NCI-H345 (cell line): ENCODE results near the gene DFFA.
"Not testable (repeated sequence)": the region's sequence is repeated elsewhere in the genome, so short reads cannot be mapped to it uniquely, and the experiment has no call there.

Experiments used
- DNase-seq: peaks from one replicate; lab custom pipeline; 2025; lab: John Stamatoyannopoulos, UW

The DFFA gene

DNA sequence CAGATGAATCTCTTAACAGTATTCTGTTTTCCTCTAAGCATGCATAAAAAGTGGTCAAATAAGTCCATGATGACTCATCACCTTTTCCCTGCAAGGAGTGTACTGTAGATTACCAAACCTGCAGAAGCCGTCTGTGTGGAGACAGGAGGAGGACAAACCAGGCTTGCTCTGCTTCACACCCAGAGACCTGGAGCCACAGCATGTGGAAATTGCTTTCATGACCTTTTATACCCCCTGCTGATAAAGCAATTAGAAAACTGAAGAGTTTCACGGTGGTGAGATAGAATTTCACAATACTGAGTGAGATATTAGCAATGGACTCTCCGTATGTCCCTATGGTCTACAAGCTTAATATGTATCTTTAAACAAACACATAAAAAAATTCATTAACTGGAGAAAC lies 13.1 kb downstream of the DFFA start:
- DNase-seq: no peak

DNA sequence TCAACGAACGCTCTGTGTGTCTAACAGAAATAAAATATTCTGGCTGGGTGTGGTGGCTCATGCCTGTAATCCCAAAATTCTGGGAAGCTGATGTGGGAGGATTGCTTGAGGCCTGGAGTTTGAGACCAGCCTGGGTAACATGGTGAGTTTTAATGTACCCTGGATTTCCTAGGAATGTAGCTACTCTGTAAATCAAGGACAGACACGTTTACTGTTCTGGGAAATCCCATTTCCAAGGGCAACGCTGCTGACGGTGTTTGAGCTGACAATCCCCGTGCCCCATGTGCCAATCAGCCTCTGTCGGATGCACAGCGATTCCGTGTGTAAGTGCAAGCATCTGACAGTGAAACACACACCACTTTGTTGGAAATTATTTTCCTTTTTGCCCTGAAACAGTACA lies 14.5 kb downstream of the DFFA start:
- no peak for DNase-seq

GRCh38 chr1:10457462-10457861 lies 14.9 kb downstream of the DFFA start:
- not testable (repeated sequence) for DNase-seq

GRCh38 chr1:10456661-10457060 lies 15.7 kb downstream of the DFFA start:
- DNase-seq: no peak

DNA sequence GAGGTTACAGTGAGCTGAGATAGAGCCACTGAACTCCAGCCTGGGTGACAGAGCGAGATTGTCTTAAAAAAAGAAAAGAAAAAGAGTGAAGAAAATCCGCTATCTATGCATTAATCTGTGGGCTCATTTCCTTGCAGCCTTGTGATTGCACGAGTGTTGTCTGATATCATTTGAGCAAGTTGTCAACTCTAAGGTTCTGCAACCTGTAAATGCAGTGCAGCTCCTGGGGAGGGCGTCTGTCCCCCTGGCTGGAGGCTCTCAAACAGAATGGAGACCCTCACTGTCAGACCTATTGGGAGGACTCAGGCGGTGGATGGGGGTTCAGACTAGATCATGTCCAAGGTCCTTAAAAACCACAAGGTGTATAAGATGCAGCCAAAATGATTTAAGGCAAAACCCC lies 16.3 kb downstream of the DFFA start:
- DNase-seq: no peak

GRCh38 chr1:10451287-10451686 lies 21.0 kb downstream of the DFFA start:
- no peak for DNase-seq

GRCh38 chr1:10450836-10451235 lies 21.5 kb downstream of the DFFA start:
- no peak for DNase-seq

DNA sequence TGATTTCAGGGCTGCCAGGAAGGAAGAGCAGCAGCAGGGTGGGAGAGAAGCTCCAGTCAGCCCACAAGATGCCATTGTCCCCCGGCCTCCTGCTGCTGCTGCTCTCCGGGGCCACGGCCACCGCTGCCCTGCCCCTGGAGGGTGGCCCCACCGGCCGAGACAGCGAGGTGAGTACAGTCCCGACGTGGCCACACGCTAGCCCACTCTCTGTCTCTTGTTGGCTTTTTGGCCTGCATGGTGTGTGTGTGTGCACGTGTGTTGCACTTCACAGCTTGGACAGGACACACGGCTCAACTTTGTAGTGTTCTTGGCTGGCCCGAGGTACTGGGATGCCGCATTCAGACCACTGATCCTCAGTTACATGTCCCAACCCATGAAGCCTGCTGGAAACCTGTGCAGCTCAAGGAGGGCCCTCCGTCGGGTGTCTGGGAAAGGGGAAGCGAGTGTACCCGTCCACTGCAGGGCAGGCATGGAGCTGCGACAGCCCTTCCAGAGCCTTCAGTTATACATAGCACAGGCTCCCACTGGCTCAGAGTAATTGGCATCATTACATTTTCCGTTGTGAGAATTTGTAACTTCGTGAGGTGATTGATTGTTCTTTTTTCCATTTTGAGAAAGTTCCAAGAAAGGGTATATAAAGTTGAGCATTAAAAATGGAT lies 22.0 kb downstream of the DFFA start:
- DNase-seq: no peak

DNA sequence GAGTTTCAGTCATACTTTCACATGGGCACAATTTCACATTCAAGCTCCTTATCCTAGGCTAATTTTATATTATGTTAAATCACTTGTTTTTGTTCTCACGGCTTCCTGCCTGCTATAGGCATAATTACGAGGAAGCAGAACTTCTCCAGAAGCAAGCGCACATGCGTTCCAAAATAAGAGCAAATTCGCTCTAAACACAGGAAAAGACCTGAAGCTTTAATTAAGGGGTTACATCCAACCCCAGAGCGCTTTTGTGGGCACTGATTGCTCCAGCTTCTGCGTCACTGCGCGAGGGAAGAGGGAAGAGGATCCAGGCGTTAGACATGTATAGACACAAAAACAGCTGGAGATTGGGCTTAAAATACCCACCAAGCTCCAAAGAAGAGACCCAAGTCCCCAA lies 22.6 kb downstream of the DFFA start, which contains the start of gene CORT:
CORT (plus strand) TSS at position 281 of the 400 bp plus-strand sequence. CDS start 193 bp downstream, outside the sequence.
- no peak for DNase-seq

GRCh38 chr1:10446790-10447422 lies 25.4 kb downstream of the DFFA start:
- DNase-seq: no peak

GRCh38 chr1:10444795-10445397 lies 27.4 kb downstream of the DFFA start:
- no peak for DNase-seq

DNA sequence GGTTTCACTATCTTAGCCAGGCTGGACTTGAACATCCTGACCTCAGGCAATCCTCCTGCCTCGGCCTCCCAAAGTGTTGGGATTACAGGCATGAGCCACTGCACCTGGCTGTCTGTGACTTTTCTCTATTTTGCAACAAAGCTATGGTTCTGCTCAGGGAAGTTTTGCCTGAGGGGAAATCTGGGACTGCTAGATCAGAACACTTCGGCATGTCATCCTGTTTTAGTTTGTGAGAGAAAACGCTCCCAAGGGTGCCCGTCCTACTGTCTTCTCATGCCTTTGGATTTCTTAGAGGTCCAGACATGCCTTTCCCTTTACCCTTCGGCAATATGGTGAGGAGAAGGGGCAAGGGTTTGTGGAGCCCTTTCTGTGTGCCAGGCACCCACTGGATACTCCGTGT lies 28.1 kb downstream of the DFFA start:
- DNase-seq: no peak

DNA sequence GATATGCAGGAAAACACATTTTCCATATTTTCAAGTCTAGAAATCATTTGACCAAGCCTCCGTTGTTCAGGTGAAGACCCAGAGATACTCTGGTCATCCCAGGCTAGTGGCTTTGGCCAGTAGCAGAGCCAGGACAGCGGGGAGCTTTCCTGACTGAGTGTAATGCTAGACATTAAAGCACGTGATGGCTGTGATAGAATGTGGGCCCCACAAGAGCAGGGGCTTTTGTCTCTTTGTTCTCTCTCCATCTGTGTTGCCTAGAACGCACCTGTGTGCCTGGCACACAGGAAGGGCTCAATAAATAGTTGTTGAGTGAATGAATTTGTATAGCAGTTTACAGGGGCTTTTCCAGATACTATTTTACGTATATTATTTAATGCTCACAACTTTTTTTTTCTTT lies 31.5 kb downstream of the DFFA start:
- DNase-seq: no peak

GRCh38 chr1:10440305-10440704 lies 32.0 kb downstream of the DFFA start:
- no peak for DNase-seq

GRCh38 chr1:10438677-10439163 lies 33.6 kb downstream of the DFFA start:
- DNase-seq: no peak

DNA sequence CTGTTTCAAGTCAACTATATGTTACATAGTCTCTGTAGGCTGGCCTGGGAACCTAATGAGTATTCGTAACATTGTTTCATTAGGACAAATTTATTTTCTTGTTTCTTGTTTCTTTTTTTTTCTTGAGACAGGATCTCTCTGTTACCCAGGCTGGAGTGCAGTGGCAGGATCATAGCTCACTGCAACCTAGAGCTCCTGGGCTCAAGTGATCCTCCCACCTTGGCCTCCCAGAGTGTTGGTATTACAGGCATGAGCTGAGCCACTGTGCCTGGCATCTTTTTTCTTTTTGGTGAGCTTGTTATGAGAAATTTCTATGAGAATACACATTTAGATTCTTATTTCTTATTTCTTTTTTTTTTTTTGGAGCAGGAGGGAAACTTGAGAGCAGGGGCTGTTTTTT lies 35.3 kb downstream of the DFFA start:
- no peak for DNase-seq

GRCh38 chr1:10434590-10434989 lies 37.7 kb downstream of the DFFA start:
- DNase-seq: no peak

DNA sequence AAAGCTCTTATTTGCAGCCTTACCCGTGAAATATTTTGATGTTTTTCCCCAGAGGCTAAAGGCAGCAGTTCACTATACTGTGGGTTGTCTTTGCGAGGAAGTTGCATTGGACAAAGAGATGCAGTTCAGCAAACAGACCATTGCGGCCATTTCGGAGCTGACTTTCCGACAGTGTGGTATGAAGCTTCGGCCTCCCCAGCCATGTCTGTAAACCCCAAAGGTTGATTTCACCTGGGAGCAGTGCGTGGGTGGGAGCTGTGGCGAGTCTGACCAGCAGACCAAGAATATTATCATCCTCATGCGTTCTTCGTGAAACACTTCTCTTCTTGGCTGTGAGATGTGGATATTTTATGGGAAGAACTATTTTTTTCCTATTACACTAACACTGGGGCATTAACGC lies 38.5 kb downstream of the DFFA start:
- DNase-seq: no peak

DNA sequence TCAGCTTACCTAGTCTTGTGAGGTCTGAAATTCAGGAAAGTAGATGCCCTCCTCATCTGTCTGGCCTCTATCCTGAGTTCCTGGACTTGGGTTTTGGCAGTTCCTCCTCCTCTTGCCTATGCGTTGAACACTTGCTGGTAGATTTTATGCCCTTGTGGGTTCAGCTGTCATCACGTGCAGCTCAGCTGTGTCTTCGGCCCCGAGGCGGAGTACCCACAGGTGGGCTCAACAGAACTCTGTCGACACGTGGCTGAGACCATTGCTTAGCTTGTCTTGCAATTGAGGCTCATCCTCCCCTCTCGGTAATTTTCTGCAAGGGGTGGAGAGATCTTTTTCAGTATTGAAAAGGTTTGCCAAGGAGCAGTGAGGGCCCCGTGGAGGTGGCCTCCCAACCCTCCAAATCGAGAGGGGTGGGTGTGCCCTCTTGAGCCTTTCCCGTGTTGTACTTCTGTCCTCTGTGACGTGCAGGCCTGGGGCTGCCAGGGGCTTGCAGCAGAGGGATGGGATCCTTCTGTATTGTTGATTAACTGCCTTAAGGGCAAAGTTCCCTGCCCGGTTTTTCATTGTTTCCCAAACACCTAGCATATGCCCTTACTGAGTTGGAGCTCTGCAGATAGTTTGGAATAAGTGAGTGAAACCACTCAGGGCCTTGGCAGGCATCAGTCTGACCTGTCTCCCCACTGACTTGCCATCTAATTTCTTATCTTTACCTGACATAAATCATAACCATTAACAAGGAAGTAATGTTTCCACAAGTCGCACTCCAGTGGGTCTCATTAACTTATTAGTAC lies 39.2 kb downstream of the DFFA start:
- DNase-seq: no peak

DNA sequence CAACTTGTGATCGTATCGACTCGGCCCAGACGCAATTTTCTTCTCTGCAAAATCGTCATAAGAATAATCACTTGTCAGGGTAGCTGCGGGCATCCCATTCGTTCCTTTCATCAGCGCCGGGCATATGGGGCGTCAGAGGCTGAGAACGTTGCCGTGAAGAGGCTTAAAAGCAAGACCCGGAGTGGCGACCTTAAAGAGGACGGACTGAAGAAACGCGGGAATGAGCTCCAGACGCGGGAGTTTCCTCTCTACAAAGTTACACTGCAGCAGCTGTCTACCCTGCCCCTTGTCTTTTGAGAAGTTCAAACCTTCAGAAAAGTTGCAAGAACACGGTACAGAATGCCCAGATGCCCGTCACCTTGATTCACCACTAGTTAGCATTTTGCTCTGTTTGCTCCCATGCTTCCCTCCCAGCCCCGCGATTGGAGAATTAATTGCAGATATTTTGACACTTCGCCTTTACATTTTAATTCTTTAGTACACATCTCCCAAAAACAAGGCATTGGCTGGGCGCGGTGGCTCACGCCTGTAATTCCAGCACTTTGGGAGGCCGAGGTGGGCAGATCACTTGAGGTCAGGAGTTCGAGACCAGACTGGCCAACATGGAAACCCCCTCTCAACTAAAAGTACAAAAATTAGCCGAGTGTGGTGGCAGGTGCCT lies 41.1 kb downstream of the DFFA start:
- no peak for DNase-seq

GRCh38 chr1:10430216-10431069 lies 41.9 kb downstream of the DFFA start, which contains the start of gene CENPS:
TSS of gene CENPS (plus strand) at chr1:10430433. CDS start at chr1:10430518, 85 bp downstream.
- DNase-seq: peak; percentile 88
